ENCODE results near the gene DCP2.

DCP2 gene

DNA sequence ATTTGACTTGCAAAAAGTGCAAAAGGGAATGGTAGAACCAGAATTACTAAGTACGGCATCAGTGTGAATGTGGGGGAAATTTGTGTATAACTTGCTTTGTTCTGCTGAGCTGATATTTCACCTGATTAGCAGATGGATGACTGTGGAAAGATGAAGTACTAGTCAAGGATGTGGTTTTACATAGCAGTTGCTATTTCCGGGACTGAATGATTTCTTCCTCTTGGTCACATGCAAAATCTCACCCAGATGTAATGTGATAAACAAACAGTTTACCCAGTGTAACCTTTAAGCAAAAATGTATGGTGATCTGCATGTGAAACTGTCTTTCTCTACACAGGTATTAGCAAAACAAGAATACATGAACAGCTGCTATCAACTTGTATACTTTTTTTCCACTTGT lies 46.1 kb downstream of the DCP2 start:
- DNase-seq (ENCODE audit: low read depth): no peak

DNA sequence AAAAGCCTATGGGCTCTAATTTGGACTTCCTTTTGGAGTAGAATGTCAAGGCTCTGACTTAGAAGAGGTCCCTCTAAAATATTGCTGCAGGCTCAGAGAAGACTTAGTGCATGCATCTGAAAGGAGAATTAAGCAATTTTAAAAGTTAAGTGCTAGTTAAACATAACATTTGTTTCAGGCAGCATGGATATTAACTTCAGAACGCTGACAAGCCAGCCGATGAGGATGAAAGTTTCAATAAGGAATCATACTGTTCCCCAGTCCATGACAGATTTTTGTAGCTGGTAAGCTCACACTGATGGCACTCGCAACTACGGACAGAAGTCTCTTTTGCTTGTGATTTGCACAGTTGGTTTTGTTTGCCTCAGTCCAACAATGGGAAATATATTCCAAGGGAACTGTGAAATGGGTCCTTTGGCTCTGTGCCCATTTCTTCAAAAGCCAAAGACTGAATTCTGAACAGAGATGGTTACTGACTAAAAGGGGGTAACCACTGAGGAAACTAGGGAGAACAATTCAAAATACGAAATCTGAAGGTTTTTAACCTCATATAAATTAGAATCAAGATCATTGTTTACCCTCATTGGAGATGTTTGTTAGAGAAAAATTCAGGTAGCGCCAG lies 47.6 kb downstream of the DCP2 start:
- DNase-seq (ENCODE audit: low read depth): no peak

DNA sequence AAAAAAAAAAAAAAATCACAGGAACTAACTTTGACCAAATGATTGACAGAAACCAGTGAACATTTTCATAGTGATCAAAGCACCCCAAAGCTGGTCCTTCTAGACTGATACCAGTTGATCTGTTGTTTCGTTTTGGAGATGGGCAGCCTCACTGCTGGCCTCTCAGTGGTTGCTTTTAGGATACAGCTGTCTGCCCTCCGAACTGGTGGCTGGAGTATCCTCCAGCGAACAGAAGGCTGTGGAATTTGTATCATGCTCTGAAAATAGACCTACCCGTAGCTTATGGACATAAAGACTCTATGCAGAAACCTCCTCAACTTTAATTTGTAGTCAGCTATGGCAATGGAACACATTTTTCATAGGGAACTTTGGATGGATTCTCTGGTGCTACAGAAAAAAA lies 49.0 kb downstream of the DCP2 start:
- no peak for DNase-seq (ENCODE audit: low read depth)

DNA sequence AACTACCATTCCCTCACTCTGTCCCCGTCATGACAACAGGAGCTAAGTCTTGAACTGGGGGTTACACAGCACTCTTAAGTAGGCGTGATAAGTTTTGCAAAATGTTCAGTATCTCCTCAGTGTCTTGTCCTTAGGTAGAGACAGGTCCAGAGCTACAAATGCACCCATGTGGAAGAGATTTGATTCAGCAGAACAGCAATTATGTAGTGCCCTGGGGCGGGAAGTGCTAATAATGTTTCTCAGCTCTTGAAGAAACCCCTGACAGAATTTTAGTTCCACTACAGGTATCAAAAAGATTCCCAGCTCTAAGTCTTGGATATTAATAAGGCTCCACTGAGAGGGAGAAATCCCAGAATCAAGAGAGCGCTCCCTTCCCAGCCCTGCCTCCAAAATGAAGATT lies 49.6 kb downstream of the DCP2 start:
- no peak for DNase-seq (ENCODE audit: low read depth)

DNA sequence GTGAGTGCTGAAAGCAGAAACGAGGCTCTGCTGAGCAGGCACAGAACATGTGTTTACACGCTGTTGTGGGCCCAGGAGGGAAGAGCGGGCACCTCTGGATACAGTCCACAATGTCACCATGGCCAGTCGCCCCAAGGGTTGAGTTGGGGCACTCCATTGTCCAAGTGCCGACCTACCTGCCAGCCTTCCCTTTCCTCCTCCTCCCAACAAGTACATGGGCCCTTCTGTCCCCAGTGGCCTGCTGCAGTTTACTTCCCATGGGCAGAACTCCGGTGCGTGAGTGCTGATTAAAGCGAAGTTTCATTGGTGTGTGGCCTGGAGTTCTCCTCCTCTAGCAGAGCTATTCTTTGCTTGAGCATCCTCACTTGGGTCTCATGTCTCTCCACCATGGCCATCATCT lies 50.4 kb downstream of the DCP2 start:
- no peak for DNase-seq (ENCODE audit: low read depth)

DNA sequence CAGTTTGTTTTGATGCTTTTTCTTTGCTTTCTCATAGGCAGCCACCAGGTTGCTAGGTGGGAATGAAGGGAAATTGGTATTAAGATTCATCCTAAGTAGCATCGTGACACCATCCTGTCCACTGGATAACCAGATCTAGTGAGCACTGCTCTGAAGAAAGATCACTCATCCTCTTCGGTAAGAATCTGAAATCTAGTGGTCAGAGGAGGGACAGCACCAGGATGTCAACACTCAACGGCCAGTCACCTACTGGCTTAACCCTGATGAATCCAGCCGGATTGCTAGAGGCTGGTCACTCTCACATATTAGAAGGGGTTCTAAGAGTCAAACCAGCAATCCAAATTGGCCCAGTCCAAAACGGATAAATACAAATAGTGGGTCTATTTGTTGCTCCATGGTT lies 50.8 kb downstream of the DCP2 start:
- DNase-seq (ENCODE audit: low read depth): no peak

DNA sequence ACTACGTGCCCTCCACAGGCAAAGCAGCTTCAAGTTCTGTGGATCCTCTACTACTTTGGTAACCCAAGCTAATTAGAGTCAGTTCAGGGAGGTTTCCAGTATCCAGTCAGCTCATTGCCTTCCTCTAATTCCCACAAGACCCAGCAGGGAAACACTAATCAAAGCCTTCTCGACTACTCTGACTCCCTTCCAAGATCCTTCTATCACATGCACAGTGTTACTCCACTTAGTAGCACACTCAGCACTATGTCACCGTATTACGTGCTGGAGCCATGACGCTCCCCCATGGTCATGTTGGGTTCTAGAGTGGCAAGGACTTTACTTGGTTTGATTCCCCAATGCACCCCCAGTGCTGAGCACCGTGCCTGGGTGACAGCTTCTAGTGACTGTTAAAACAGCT lies 53.0 kb downstream of the DCP2 start:
- no peak for DNase-seq (ENCODE audit: low read depth)

DNA sequence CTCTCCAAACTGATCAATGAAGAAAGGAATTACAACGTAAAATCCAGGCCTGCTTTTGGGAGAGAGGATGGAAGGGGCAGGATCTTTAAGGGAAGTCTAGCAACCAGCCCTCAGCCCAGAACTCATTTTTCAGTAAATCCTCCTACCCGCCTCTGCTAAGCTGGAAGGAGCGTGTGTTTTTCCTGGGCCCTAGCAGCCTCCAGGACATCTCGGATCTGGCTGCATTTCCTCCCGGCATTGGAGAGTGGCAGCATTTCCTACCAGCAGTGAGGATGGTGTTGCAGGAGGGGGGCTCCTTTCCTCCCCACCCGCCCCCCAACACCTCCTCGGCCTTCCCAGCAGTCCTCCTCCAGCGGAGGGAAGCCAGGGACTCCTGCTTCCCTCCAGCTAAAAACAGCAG lies 54.5 kb downstream of the DCP2 start:
- DNase-seq (ENCODE audit: low read depth): no peak

DNA sequence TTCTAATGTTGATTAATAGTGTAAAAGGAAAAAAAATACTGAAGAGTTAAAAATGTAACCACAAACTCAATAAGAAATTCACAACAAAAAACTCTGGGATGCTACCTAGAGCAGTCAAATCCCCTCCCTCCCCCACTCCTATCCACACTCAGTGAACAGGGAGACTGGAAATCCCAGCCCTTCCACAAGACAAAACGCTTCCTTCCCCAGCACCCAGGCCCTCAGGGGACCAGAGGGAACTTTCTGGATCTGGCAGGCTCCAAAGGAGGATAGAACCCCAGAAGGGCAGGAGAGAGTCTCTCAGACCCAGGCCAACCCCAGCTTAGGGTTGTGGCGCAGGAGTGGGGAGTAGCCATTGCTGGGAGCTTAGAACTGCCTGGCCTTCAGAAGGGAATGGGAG lies 55.0 kb downstream of the DCP2 start:
- DNase-seq (ENCODE audit: low read depth): no peak

DNA sequence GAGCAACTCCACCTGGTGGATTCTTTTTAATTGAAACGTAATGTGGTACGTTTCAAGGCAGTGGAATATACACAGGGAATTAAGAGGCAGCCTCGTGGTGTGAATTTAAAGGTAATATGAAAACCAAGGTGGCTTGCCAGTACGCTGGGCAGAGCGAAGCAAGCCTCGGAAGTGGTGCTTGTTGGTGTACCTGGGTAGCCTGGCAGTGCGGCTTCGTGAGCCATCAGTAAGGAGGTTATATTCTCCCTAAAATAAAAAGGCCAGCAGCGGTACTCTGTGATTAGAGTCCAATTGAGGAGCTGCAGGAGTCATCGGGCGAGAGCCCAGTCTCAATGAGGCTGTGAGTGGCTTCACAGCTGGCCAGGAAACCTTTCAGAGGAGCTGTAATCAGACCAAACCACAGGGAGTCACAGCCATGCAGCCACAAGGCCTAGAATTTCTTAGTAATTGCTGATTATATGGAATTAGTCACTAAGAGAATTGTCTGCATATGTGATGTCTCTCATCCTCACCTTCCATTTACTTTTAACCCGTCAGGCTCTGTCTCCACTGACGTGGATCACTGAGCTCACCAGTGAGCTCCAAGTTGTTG lies 57.7 kb downstream of the DCP2 start:
- DNase-seq (ENCODE audit: low read depth): peak; percentile 94

DNA sequence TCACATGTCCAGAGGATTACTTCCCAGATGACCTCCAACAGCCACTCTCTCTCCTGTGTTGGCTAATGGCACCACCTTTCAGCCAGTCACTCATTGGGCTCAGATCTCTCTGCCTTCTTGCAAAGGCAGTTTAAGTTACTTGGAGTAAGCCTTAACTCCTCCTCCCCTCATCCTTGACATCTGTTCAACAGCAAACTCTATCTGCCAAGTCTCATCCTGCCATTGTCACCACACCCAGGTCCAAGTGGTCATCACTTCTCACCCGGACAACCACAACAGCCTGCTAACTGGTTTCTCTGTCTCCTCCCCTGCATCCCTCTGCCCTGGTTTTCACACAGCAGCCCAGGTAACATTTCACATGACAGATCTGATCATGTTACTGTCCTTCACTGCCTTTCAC lies 58.5 kb downstream of the DCP2 start:
- DNase-seq (ENCODE audit: low read depth): no peak

DNA sequence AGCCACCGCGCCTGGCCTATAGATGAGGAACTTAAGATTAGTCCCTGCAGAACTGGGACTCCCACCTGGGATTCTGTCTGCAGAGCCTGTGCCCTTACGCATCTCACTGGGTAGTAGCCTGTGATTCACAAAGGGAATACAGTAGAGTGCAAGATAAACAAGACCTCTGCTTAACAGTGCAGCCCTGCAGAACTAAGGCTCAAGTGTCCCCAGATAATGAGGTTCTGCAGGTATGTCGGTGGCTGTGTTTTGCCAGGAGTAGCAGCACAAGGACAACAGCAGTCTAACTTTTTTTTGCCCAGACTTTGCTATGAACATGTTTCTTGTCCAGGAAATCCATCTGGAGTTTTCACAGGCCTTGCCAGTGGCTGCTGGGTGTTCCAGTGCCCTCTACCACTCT lies 59.7 kb downstream of the DCP2 start:
- DNase-seq (ENCODE audit: low read depth): no peak

DNA sequence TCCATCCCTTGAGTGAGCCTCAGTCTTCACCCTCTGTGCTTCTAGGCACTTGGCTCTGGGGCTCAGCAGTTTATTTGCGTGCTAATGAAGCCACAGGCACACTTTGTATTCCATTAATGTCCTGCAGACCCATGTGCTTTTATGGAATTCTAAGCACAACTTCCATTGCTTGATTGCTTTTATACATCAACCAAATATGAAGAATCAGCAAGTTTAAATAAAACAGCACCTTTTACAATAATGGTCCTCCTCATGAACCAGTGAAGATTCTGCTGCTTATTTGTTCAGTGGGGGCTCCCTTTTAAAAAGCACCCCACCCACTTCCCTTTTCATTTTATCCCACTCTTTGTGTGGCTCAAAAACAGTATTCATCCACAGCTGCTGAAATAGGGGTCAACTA lies 60.2 kb downstream of the DCP2 start:
- no peak for DNase-seq (ENCODE audit: low read depth)

DNA sequence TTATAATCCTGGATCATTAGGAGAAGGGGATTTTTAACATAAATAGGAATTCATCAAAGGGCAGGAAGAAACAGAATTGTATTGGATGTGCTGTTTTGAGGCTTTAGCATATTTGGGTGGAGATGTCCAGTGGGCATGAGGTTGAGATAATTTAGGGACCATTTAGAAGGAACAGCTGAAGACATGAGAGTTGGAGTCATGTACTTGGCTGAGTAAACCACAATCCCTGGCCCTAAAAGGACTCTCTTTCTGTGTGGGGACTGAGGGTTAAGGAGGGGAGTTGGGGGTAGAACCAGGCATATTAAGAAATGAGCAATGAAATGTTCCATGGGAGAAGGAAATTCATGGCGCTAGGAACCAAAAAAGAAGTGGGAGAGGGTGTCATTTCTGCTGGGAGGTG lies 61.5 kb downstream of the DCP2 start:
- DNase-seq (ENCODE audit: low read depth): no peak

DNA sequence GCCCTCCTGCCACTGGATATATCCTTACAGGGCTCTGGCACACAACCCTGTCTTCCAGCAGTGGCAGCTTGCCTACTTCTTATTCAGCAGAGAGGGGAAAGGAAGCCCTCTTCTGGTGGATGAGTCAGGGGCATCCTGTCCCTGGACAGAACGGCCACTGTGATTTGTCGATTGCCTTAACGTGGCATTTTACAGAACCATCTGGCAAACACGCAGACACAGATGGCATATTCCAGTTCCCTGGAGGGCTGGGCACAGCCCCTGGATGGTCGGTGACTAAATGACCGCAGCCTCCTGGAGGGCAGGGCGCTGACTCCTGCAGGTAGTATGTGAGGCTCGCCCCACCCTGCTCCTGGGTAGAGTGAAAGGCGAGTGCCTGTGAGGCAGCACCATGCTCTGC lies 62.1 kb downstream of the DCP2 start:
- peak; percentile 69 for DNase-seq (ENCODE audit: low read depth)

DNA sequence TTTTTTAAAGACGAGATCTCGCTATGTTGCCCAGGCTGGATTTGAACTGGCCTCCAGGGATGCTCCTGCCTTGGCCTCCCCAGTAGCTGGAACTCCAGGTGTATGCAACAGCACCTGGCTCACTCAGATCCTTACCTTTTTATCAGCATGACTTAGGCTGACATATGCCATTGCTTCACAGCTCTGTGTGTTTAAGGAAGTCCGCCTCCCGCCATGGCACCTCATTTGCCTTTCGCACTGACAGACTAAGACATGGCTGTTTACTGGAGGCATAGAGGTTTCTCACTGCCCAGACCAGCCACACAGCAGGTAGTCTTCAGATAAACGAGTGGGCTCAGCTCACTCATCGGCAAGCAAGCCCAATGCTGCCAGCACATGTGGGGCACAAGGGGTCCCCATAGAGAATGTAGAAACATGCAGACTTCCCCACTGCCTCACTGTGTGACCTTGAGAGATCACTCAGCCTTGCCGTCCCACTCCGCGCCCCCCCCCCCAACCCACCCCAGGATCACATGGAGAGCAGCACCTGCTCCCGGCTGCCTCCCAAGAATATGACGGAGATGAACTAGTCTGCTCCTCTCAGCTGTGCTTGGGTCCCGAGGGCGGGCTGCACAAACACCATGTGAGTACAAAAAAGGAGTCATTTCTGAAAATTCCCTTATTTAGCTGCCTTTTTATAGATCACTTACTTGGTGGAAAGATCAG lies 62.8 kb downstream of the DCP2 start:
- DNase-seq (ENCODE audit: low read depth): no peak

DNA sequence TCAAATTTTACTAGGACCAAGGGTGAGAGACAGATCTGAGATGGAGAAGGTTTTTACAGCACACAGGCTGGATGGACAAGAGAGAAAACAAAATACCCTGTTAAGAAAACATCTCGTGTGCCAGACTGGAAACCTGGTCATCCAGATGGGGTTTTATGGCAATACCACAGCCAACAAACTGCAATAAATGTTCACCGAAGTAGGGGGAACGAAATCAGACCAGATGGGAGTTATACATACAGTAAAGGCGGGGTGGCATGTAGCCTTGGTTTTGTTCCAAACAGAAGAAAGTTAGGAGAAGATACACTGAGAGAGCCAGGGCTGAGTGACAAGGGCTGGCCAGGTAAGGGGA lies 63.3 kb downstream of the DCP2 start:
- DNase-seq (ENCODE audit: low read depth): no peak

DNA sequence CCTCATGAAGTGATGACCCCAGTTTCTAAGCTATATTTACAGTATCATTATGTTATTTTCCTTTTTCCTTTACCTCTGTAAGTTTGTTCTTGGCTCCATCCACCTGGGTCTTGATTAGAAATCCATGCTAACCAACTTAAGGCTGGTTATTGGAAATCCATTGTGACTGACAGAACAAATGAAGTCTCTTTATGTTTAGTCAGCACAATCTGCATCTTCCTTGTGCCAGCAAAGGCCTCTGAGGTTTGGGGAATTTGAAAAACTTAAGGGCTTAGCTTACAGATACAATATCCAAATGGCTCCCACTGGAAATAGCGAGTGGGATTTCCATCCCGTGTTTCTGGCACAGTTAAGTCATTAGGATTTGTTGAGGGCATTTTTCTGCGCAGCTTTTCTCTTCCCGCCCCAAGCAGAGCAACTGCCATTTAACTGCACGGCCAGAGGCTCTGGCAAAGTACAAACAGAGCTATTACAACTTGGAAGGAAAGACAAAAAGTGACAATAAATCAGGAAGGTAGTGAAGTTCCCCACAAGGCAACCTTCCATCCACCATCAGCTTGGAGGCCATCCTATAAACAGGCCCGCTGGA lies 64.2 kb downstream of the DCP2 start:
- DNase-seq (ENCODE audit: low read depth): no peak

DNA sequence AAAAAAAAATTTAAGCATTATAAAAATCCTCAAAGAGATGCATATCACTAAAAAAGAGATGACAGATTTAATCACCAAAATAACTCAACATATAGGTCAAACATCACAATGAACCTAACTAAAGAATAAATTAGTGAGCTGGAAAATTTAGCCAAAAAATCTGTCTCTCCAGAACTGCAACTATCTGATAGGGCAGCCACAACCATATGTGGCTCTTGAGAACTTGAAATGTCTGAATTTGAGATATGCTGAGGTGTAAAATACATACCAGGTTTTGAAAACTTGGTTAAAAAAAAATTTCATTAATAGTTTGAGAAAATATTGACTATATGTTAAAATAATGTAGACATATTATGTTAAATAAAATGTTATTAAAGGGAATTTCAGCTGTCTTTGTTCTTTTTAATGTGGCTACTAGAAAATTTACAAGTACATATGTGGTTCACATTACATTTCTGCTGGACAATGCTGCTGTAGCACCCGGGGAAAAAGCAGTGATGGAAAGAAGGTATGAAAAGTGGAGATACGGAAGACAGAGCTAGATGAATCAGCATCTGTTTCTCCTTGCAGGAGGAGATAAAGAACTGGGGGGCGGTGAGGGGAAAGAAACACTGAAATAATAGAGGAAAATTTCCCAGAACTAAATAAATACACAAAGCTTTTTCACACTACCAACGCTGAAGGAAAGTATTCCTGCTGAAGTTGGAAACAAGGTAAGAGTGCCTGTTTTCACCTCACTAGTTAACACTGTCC lies 66.1 kb downstream of the DCP2 start:
- DNase-seq (ENCODE audit: low read depth): no peak

DNA sequence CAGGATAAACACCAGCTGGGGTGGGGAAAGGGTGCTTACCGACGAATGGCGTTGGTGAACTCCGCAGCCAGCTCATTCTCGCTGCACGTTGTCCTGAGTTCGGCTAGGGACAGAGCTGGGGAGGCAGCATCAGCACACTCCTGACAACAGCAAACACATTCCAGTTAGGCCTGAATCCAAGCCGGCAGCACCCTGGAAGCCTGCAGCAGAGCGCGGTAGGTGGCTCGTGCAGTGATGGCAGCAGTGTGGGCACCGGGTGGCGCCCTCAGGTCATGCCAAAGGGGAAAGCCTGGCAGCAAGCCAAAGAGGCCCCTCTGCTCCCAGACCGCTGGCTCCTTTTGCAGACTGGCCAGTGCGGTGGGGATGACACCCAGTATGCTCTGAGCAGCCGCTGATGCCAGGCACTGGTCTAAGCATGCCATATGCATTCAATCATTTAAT lies 66.9 kb downstream of the DCP2 start:
- DNase-seq (ENCODE audit: low read depth): peak; percentile 42

DNA sequence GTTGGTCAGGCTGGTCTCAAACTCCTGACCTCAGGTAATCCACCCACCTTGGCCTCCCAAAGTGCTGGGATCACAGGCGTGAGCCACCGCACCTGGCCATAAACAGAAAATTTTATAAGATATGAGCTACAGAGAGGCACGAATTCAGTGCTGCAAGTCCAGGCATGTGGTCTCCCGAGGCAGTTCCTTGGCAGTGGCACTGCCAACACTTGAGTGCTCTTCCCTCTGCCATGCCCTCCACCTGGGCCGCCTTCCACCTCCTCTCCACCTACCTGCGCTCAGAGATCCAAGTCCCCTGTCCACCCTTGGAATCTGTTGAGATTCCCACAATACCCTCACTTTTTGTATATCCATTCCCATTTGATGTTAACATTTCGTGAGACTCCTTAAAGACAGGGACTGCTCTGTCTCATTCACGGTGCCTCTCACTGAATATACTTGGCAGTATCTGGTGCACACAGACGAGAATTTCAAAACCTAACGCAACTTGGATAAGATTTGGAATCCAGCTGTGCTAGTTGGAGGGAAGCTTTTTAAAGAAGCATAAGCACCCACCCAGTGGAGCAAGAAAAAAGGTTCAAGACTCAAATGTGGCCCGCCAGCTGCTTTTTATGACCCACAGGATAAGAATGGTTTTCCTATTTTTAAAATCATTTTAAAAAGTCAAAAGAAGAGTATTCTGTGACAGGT lies 68.3 kb downstream of the DCP2 start:
- DNase-seq (ENCODE audit: low read depth): no peak

DNA sequence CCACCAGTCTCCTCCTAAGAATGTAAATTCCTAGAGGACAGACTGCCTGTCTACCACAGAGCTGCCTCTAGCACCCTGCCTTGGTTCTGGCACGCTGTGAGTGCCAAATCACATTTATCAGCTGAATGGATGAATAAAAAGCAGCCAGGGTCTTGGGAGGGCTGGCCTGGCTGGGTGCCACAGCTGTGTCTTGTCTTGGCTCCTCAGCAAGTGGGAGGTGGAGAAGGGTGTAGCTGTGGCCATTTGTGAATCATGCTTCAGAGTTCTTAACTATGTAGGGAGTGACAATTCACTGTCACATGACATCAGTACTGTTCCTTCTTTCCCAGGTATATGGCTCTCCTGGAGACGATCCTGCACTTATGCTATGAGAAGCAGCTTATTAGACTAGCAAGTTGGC lies 70.6 kb downstream of the DCP2 start:
- peak; percentile 49 for DNase-seq (ENCODE audit: low read depth)

All from EH (cell line).